CD4-positive, alpha-beta T cell (primary cell): ENCODE data around the gene EML6. TPM values are rescaled to one million over a fixed set of nuclear protein-coding genes. Genes with fewer than 3 reads are reported as not detected.

Experiments used
- ATAC-seq: fragments of 200-7000 bp; cut with Tn5 transposase; one replicate; pipeline ENCODE4 v1.10.0; 2022; ENCODE audit warnings: mild to moderate bottlenecking; ENCODE audit not compliant: poor library complexity
- CTCF ChIA-PET: fragments of 350-600 bp; sonication (Branson Sonifier 250); formaldehyde crosslinking; loops from one replicate; lab custom pipeline; 2021; ENCODE audit warnings: antibody characterized with exemption, inconsistent platforms; lab: Charles Lee
- POLR2A ChIA-PET: fragments of 350-600 bp; sonication (Branson Sonifier 250); formaldehyde crosslinking; loops from one replicate; lab custom pipeline; 2021; ENCODE audit warnings: antibody characterized with exemption, inconsistent platforms; lab: Charles Lee
- DNase-seq, 14 experiments: peaks; one replicate each; pipeline ENCODE4 v3.0.0-alpha.2; 2013 to 2020; ENCODE audit warnings: mixed read lengths in 2 of 14
- H3K27ac ChIP-seq, 2 donors: one replicate each; pipeline versions ENCODE4 v1.5.1 to v1.7.0; 2013; ENCODE audit warnings: low read length in 2 of 2, low read depth in 1 of 2, mild to moderate bottlenecking in 1 of 2
- H3K27me3 ChIP-seq, 2 experiments: 1 replicate in 1 of 2; 2 replicates in 1 of 2; pipeline versions ENCODE4 v1.6.1 to v1.7.0; 2013; ENCODE audit warnings: low read length in 2 of 2, control low read depth in 1 of 2, mild to moderate bottlenecking in 1 of 2, moderate library complexity in 1 of 2; ENCODE audit not compliant: insufficient read depth in 2 of 2, control insufficient read depth in 1 of 2
- H3K36me3 ChIP-seq: one replicate; pipeline ENCODE4 v1.6.1; 2013; ENCODE audit warnings: low read length, control low read depth; ENCODE audit not compliant: insufficient read depth
- H3K4me1 ChIP-seq: one replicate; pipeline ENCODE4 v1.6.1; 2013; ENCODE audit warnings: low read length, control low read depth; ENCODE audit not compliant: insufficient read depth
- H3K4me3 ChIP-seq: one replicate; pipeline ENCODE4 v1.5.1; 2013; ENCODE audit warnings: mild to moderate bottlenecking, low read length, moderate library complexity
- H3K9me3 ChIP-seq, 2 experiments: 1 replicate in 1 of 2; 2 replicates in 1 of 2; pipeline versions ENCODE4 v1.6.1 to v1.7.0; 2013; ENCODE audit warnings: low read length in 2 of 2, mild to moderate bottlenecking in 2 of 2, control low read depth in 1 of 2, moderate library complexity in 1 of 2; ENCODE audit not compliant: control insufficient read depth in 1 of 2, insufficient read depth in 1 of 2
- H3K27ac Mint-ChIP-seq: one replicate; pipeline ENCODE4 v1.8.0; 2020; ENCODE audit warnings: mixed read lengths
- H3K27me3 Mint-ChIP-seq: one replicate; pipeline ENCODE4 v1.8.0; 2021; ENCODE audit warnings: mixed read lengths
- H3K36me3 Mint-ChIP-seq: one replicate; pipeline ENCODE4 v1.8.0; 2021; ENCODE audit warnings: low read depth, mixed read lengths
- H3K4me1 Mint-ChIP-seq: one replicate; pipeline ENCODE4 v1.8.0; 2021; ENCODE audit warnings: low read depth, mixed read lengths
- H3K4me3 Mint-ChIP-seq: one replicate; pipeline ENCODE4 v1.8.0; 2020; ENCODE audit warnings: mild to moderate bottlenecking, mixed read lengths
- H3K9me3 Mint-ChIP-seq: one replicate; pipeline ENCODE4 v1.8.0; 2020; ENCODE audit warnings: mixed read lengths
- intact Hi-C, 2 experiments: fragments of 100-400 bp; cut with DNase I in 1 of 2; cut with micrococcal nuclease in 1 of 2; formaldehyde crosslinking; loops; one replicate each; pipeline versions ENCODE4 v1.15.1 to v1.9.0; 2023 to 2025; cut with DNase I, micrococcal nuclease
- total RNA-seq, 174 experiments: library from RNA in 2 of 174; stranded (reverse) in 2 of 174; gene quantifications; one replicate each; pipeline ENCODE4 v1.2.3 and lab custom pipeline; 2021 to 2026
- TF ChIP-seq, protein P1 (sequence below): fragments of 200-600 bp; IDR thresholded peaks from one replicate; pipeline ENCODE4 v1.8.0; 2022; ENCODE audit warnings: antibody characterized with exemption, mild to moderate bottlenecking

The EML6 gene
- total RNA-seq, 2 experiments from 2014 or later, result 0.22 to 0.34 TPM

DNA sequence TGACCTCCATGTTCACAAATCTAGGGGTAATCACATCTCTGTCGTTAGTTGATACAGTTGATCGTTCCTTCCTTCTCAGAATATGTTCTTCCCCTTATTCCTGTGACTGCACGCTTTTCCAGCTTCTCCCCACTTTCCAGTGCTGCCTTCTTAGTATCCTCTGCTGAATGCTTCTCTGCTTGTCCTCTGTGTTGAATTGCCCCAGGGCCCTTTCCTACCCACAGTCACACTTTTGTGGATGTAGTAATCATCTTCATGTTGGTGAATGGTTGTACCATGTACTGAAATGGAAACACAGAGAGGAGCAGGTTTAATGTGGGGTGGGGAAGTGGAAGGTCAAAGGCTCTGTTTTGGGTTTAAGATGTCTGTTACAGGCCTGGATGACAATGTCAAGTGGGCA, 47.2 kb downstream of the EML6 start:
- no peak overlapping the region for H3K4me3 ChIP-seq
- Mint-ChIP-seq H3K4me3 (no peak overlapping the region), H3K9me3 (peaks cover 5% of the 10 kb centered on the region), H3K27me3 (no peaks in the 10 kb centered on the region), H3K4me1 (peaks cover 6% of the 10 kb centered on the region), H3K36me3 (no peaks in the 10 kb centered on the region), H3K27ac (no peak overlapping the region)
- no peak for DNase-seq
- no peak for ATAC-seq
- H3K4me1 ChIP-seq, result no peaks in the 10 kb centered on the region
- H3K27me3 ChIP-seq, result no peaks in the 10 kb centered on the region
- ChIA-PET CTCF (no interaction called here), POLR2A (no interaction called here)
- H3K36me3 ChIP-seq, result no peaks in the 10 kb centered on the region
- TF ChIP-seq, protein P1, sequence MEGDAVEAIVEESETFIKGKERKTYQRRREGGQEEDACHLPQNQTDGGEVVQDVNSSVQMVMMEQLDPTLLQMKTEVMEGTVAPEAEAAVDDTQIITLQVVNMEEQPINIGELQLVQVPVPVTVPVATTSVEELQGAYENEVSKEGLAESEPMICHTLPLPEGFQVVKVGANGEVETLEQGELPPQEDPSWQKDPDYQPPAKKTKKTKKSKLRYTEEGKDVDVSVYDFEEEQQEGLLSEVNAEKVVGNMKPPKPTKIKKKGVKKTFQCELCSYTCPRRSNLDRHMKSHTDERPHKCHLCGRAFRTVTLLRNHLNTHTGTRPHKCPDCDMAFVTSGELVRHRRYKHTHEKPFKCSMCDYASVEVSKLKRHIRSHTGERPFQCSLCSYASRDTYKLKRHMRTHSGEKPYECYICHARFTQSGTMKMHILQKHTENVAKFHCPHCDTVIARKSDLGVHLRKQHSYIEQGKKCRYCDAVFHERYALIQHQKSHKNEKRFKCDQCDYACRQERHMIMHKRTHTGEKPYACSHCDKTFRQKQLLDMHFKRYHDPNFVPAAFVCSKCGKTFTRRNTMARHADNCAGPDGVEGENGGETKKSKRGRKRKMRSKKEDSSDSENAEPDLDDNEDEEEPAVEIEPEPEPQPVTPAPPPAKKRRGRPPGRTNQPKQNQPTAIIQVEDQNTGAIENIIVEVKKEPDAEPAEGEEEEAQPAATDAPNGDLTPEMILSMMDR, result no peak
- H3K9me3 ChIP-seq, result peaks cover 5 to 7% of the 10 kb centered on the region in 2 experiments
- intact Hi-C loops, result no loop called here
- H3K27ac ChIP-seq, result no peak overlapping the region

DNA sequence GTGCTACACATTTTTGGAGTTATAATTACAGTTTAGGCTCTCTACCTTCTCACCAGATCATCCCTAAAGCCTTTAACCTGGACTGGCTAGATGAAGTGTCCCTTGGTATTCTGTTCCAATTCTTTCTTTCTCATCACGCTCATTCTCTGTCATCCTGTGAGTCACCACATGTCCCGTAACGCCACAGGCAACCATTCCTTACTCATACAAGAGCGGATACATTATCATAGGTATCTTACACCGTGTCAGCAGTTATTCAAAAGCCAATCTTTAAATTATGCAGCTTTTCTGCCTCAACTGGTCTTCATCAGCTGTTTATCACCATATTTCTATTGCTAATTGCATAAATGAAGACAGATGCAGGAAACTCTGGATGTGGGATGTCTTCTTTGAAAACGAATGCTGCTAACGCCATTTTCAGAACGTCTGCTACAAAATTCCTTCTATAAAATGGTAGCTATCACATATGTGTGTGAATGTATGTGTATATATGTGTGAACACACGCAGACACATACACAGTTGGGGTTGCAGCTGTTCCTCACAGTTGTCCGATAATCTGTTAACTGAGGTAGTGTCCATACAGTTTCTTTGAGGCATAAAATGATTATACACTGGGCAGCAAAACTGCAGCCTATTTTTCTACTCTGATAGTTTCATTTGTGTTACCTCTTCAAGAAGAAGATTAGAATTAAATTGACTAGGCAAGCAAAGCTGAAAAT, 47.9 kb downstream of the EML6 start:
- POLR2A ChIA-PET, result no interaction called here
- no peak overlapping the region for H3K4me3 Mint-ChIP-seq
- ATAC-seq (no peak), DNase-seq (no peak)
- Histone ChIP-seq H3K27me3 (no peaks in the 10 kb centered on the region), H3K4me3 (no peak overlapping the region), H3K36me3 (no peaks in the 10 kb centered on the region), H3K9me3 (peaks cover 5 to 12% of the 10 kb centered on the region in 2 experiments), H3K4me1 (no peaks in the 10 kb centered on the region), H3K27ac (no peak overlapping the region)
- H3K27ac Mint-ChIP-seq, result no peak overlapping the region
- intact Hi-C loops, result no loop called here
- H3K9me3 Mint-ChIP-seq, result peaks cover 5% of the 10 kb centered on the region
- TF ChIP-seq, protein P1, result no peak
- CTCF ChIA-PET, result no interaction called here
- no peaks in the 10 kb centered on the region for H3K27me3 Mint-ChIP-seq
- H3K4me1 Mint-ChIP-seq, result peaks cover 6% of the 10 kb centered on the region
- H3K36me3 Mint-ChIP-seq, result no peaks in the 10 kb centered on the region

DNA sequence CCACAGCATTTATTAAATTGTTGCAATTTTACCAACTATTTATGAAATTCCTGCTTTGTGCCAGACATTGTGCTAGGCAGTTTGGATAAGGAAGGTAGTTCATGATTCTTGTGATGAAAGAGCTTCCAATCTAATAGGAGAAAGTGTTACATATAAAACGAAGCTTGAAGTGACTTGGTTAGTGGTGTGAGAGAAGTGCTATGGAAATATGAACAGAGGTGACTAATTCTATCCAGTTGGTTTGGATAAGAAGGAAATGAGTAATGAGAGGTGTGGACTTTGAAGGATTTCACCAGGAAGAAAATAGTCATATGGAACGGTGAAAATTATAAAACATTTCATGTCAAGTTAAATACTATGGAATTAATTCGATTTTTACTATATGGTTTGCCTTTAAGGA, 48.6 kb downstream of the EML6 start:
- H3K27ac Mint-ChIP-seq, result no peak overlapping the region
- no peaks in the 10 kb centered on the region for H3K27me3 Mint-ChIP-seq
- peaks cover 5% of the 10 kb centered on the region for H3K9me3 Mint-ChIP-seq
- POLR2A ChIA-PET, result no interaction called here
- Histone ChIP-seq H3K4me1 (no peaks in the 10 kb centered on the region), H3K27ac (no peak overlapping the region), H3K9me3 (peaks cover 5 to 16% of the 10 kb centered on the region in 2 experiments), H3K4me3 (no peak overlapping the region), H3K27me3 (no peaks in the 10 kb centered on the region), H3K36me3 (no peaks in the 10 kb centered on the region)
- H3K4me3 Mint-ChIP-seq, result no peak overlapping the region
- peaks cover 6% of the 10 kb centered on the region for H3K4me1 Mint-ChIP-seq
- intact Hi-C loops, result no loop called here
- DNase-seq (no peak), ATAC-seq (no peak)
- H3K36me3 Mint-ChIP-seq, result no peaks in the 10 kb centered on the region
- CTCF ChIA-PET, result no interaction called here
- TF ChIP-seq, protein P1, result no peak
